ENCODE results near the gene RPL31.
"Not testable (repeated sequence)": the region's sequence is repeated elsewhere in the genome, so short reads cannot be mapped to it uniquely, and the experiment has no call there.

RPL31 gene

GRCh38 chr2:101023327-101024107 is 21.4 kb downstream of the RPL31 start:
- no peak for DNase-seq (ENCODE audit: extremely low read depth in 1 of 2, low read depth in 1 of 2)

- no peak for DNase-seq (ENCODE audit: extremely low read depth in 1 of 2, low read depth in 1 of 2)
These were observed 23.5 kb downstream of the RPL31 start for GRCh38 chr2:101025561-101025960.

GRCh38 chr2:101026253-101026701 is 24.2 kb downstream of the RPL31 start:
- DNase-seq (ENCODE audit: extremely low read depth in 1 of 2, low read depth in 1 of 2): no peak

GRCh38 chr2:101026923-101027469 is 24.9 kb downstream of the RPL31 start:
- no peak for DNase-seq (ENCODE audit: extremely low read depth in 1 of 2, low read depth in 1 of 2)

- no peak for DNase-seq (ENCODE audit: extremely low read depth in 1 of 2, low read depth in 1 of 2)
These were observed 25.8 kb downstream of the RPL31 start for GRCh38 chr2:101027852-101028251.

- no peak for DNase-seq (ENCODE audit: extremely low read depth in 1 of 2, low read depth in 1 of 2)
These were observed 28.9 kb downstream of the RPL31 start for GRCh38 chr2:101030866-101031554.

GRCh38 chr2:101032084-101032776 is 30.1 kb downstream of the RPL31 start:
- no peak for DNase-seq (ENCODE audit: extremely low read depth in 1 of 2, low read depth in 1 of 2)

GRCh38 chr2:101036562-101036961 is 34.5 kb downstream of the RPL31 start:
- no peak for DNase-seq (ENCODE audit: extremely low read depth in 1 of 2, low read depth in 1 of 2)

GRCh38 chr2:101037161-101037755 is 35.2 kb downstream of the RPL31 start:
- no peak for DNase-seq (ENCODE audit: extremely low read depth in 1 of 2, low read depth in 1 of 2)

GRCh38 chr2:101038455-101039255 is 36.6 kb downstream of the RPL31 start:
- no peak for DNase-seq (ENCODE audit: extremely low read depth in 1 of 2, low read depth in 1 of 2)

- DNase-seq (ENCODE audit: extremely low read depth in 1 of 2, low read depth in 1 of 2): no peak
These were observed 38.0 kb downstream of the RPL31 start for GRCh38 chr2:101040072-101040471.

GRCh38 chr2:101040761-101041160 is 38.7 kb downstream of the RPL31 start:
- no peak for DNase-seq (ENCODE audit: extremely low read depth in 1 of 2, low read depth in 1 of 2)

- DNase-seq (ENCODE audit: extremely low read depth in 1 of 2, low read depth in 1 of 2): no peak
These were observed 39.3 kb downstream of the RPL31 start for GRCh38 chr2:101041413-101041812.

GRCh38 chr2:101045330-101045729 is 43.2 kb downstream of the RPL31 start:
- no peak for DNase-seq (ENCODE audit: extremely low read depth in 1 of 2, low read depth in 1 of 2)

- DNase-seq (ENCODE audit: extremely low read depth in 1 of 2, low read depth in 1 of 2): no peak
These were observed 45.1 kb downstream of the RPL31 start for GRCh38 chr2:101047075-101047766.

GRCh38 chr2:101047774-101048173 is 45.7 kb downstream of the RPL31 start:
- DNase-seq (ENCODE audit: extremely low read depth in 1 of 2, low read depth in 1 of 2): no peak

- no peak for DNase-seq (ENCODE audit: extremely low read depth in 1 of 2, low read depth in 1 of 2)
These were observed 46.7 kb downstream of the RPL31 start for GRCh38 chr2:101048756-101049155.

GRCh38 chr2:101050886-101051285 is 48.8 kb downstream of the RPL31 start:
- not testable (repeated sequence) for DNase-seq (ENCODE audit: extremely low read depth in 1 of 2, low read depth in 1 of 2)

GRCh38 chr2:101052147-101052546 is 50.1 kb downstream of the RPL31 start:
- DNase-seq (ENCODE audit: extremely low read depth in 1 of 2, low read depth in 1 of 2): no peak

- DNase-seq (ENCODE audit: extremely low read depth in 1 of 2, low read depth in 1 of 2): no peak
These were observed 51.0 kb downstream of the RPL31 start for GRCh38 chr2:101053117-101053516.

Measured in activated CD8-positive, alpha-beta memory T cell treated with anti-CD3 and anti-CD28 coated beads for 1 hour (primary cell).